ENCODE data around the gene FAXDC2.

- no peak for TF ChIP-seq CTCF (IDR thresholded peaks at IDR 0.05; ENCODE audit: insufficient read depth, low read depth, low read length)
- TF ChIP-seq EZH2 (IDR thresholded peaks at IDR 0.05; ENCODE audit: insufficient read depth, low read length), result no peak
Observed at GRCh38 chr5:154849264-154849785, 1.1 kb downstream of the FAXDC2 start.
